ENCODE measurements around the gene ANGPTL2. TPM values are rescaled to one million over a fixed set of nuclear protein-coding genes. Genes with fewer than 3 reads are reported as not detected.

The ANGPTL2 gene
- total RNA-seq, 6 donors from 2014 or later = 3.9 to 26.0 (median 7.9) TPM

DNA sequence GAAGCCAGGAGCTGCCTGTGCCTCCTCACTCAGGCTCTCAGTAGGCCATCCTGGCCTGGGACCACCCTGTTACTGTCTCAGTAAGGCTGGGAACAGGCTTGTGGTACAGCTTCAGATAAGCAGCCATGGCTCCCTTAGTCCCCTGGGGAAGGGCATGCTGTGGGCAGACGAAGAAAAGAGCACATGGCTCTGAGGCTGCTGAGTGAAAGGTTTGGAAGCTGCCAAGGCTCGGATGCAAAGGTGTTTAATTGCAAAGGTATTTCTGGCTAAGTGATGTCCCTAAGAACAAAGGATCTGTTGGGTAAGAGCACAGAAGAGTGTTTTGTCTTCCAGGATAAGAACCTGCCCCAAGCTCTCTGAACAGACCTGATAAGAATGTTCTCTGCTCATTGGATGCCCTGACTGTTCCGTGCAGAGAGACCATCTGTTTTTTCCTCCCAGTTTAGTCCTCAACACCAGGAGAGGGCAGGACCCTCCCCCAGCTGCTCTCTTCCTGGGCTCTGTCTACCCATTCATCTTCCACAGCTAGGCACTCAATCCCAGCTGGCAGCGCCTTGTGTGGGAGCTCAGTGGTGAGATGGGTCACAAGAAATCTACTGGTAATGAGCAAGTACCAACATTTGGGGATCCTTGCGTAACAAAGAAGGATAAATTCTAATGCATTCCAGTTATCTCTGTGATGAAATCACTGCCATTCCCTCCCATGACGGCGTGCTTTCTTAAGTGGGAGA, 17.7 kb downstream of the ANGPTL2 start:
- peaks cover 3 to 14% (median 6%) of the 10 kb centered on the region in 4 donors for H3K4me1 ChIP-seq
- 83 to 98% methylated on average over 5 to 7 of the region's 7 CpGs for WGBS, 2 donors
- TF ChIP-seq, protein P1, sequence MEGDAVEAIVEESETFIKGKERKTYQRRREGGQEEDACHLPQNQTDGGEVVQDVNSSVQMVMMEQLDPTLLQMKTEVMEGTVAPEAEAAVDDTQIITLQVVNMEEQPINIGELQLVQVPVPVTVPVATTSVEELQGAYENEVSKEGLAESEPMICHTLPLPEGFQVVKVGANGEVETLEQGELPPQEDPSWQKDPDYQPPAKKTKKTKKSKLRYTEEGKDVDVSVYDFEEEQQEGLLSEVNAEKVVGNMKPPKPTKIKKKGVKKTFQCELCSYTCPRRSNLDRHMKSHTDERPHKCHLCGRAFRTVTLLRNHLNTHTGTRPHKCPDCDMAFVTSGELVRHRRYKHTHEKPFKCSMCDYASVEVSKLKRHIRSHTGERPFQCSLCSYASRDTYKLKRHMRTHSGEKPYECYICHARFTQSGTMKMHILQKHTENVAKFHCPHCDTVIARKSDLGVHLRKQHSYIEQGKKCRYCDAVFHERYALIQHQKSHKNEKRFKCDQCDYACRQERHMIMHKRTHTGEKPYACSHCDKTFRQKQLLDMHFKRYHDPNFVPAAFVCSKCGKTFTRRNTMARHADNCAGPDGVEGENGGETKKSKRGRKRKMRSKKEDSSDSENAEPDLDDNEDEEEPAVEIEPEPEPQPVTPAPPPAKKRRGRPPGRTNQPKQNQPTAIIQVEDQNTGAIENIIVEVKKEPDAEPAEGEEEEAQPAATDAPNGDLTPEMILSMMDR (IDR thresholded peaks at IDR 0.05) = no peak
- no peak for TF ChIP-seq POLR2AphosphoS5 (IDR thresholded peaks at IDR 0.05)
- TF ChIP-seq POLR2A (IDR thresholded peaks at IDR 0.05) = no peak
- no peak for TF ChIP-seq EP300 (IDR thresholded peaks at IDR 0.05)
- ATAC-seq (ENCODE audit: low FRiP score in 2 of 2) = no peak
- H3K27me3 ChIP-seq = no peaks in the 10 kb centered on the region
- H3K27ac ChIP-seq = no peak overlapping the region
- DNase-seq = no peak
- H3K36me3 ChIP-seq = peaks cover 0 to 14% (median 0%) of the 10 kb centered on the region in 4 donors
- H3K4me3 ChIP-seq = no peak overlapping the region
- H3K9me3 ChIP-seq = no peaks in the 10 kb centered on the region

DNA sequence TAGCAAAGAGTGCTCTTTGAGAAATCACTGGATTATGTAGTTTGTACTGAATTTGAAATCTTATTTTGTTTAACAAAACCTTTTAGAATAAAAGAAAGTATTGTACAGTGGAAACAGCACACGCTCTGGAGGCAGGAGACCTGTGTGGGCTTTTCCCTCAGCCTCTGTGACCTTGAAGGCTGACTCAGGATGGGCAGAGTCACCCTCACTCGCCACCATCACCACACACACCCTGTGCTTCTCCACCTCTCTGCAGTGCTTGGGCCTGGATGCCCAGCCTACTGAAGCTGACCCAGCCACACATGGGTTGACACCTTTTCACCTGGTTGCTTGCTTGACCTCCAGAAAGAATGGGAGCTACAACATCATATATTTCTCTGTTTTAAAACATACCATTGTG, 19.6 kb downstream of the ANGPTL2 start:
- peaks cover 0 to 10% (median 3%) of the 10 kb centered on the region in 4 donors for H3K4me1 ChIP-seq

DNA sequence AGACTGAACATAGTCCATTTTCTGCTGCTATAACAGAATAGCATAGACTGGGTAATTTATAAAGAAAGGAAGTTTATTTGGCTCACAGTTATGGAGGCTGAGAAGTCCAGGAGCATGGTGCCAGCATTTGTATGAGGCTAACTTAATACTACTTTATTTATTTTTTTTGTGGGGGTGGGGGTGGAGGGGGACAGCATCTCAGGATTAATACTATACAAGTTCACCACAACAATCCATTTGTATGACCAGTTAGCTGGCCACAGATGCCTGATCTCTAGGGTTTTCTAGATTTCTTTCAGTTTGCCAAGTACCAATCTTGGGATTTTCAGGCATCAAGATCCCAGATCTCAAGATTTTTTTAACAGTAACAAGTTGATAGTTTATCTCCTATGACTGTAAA, 20.3 kb downstream of the ANGPTL2 start:
- no peak for TF ChIP-seq POLR2AphosphoS5 (IDR thresholded peaks at IDR 0.05)
- no peak for TF ChIP-seq EP300 (IDR thresholded peaks at IDR 0.05)
- TF ChIP-seq, protein P1 (IDR thresholded peaks at IDR 0.05) = no peak
- TF ChIP-seq POLR2A (IDR thresholded peaks at IDR 0.05) = no peak
- H3K27ac ChIP-seq = no peak overlapping the region
- no peak for DNase-seq
- H3K4me3 ChIP-seq = no peak overlapping the region
- no peaks in the 10 kb centered on the region for H3K27me3 ChIP-seq
- H3K4me1 ChIP-seq = peaks cover 0 to 6% (median 3%) of the 10 kb centered on the region in 4 donors
- peaks cover 0 to 4% (median 0%) of the 10 kb centered on the region in 4 donors for H3K36me3 ChIP-seq
- no peaks in the 10 kb centered on the region for H3K9me3 ChIP-seq
- ATAC-seq (ENCODE audit: low FRiP score in 2 of 2) = no peak

More for the DNA sequence above, 19.6 kb downstream of the ANGPTL2 start:
- Histone ChIP-seq H3K27ac (no peak overlapping the region), H3K4me3 (no peak overlapping the region), H3K9me3 (no peaks in the 10 kb centered on the region), H3K27me3 (no peaks in the 10 kb centered on the region), H3K36me3 (peaks cover 0 to 5% (median 0%) of the 10 kb centered on the region in 4 donors)
- no peak for DNase-seq
- WGBS, 2 donors = 97 to 100% methylated on average over 2 of the region's 2 CpGs
- no peak for ATAC-seq (ENCODE audit: low FRiP score in 2 of 2)
- no peak for TF ChIP-seq POLR2AphosphoS5 (IDR thresholded peaks at IDR 0.05)
- no peak for TF ChIP-seq EP300 (IDR thresholded peaks at IDR 0.05)
- TF ChIP-seq POLR2A (IDR thresholded peaks at IDR 0.05) = no peak
- TF ChIP-seq, protein P1 (IDR thresholded peaks at IDR 0.05) = no peak

DNA sequence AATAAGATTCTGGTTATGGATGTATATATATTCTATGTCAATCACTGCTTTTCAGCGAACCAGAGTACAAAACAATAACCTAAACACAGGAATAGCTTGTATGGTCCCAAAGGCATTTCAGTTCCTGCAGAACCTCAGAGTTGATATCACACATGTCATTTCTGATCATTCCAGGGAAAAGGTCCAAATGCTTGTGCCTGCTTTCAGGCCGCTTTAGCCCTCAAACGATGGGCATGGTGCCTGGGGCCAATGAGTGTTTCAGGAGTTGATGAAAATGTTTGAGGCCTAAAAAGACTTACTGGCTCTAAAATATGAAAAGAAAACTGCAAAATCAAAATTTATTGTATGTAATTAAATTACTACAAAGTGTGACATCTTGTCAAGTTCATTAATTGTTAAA, 22.8 kb downstream of the ANGPTL2 start:
- no peak overlapping the region for H3K27ac ChIP-seq
- no peak overlapping the region for H3K4me3 ChIP-seq
- H3K27me3 ChIP-seq = no peaks in the 10 kb centered on the region
- H3K36me3 ChIP-seq = peaks cover 0 to 4% (median 0%) of the 10 kb centered on the region in 4 donors
- TF ChIP-seq, protein P1 (IDR thresholded peaks at IDR 0.05) = no peak
- no peak for TF ChIP-seq EP300 (IDR thresholded peaks at IDR 0.05)
- TF ChIP-seq POLR2AphosphoS5 (IDR thresholded peaks at IDR 0.05) = no peak
- TF ChIP-seq POLR2A (IDR thresholded peaks at IDR 0.05) = no peak
- ATAC-seq (ENCODE audit: low FRiP score in 2 of 2) (no peak), DNase-seq (no peak)
- no peaks in the 10 kb centered on the region for H3K9me3 ChIP-seq
- WGBS, 2 donors = 87 to 88% methylated on average over 3 of the region's 3 CpGs
- H3K4me1 ChIP-seq = peaks cover 0 to 6% (median 3%) of the 10 kb centered on the region in 4 donors
